Suprapubic skin (tissue), 3 donors: ENCODE data around the gene SLC7A9.

ENCODE experiments used
- POLR2A ChIP-seq, 2 donors: fragments of 450-650 bp; IDR thresholded peaks; one replicate each; pipeline ENCODE4 v1.6.1; 2017; ENCODE audit warnings: antibody characterized with exemption in 2 of 2, mild to moderate bottlenecking in 2 of 2, moderate library complexity in 2 of 2
- TF ChIP-seq, protein P1 (sequence below), 2 donors: fragments of 200-600 bp in 1 of 2; fragments of 450-650 bp in 1 of 2; sonication (generic) in 1 of 2; IDR thresholded peaks; one replicate each; pipeline ENCODE4 v1.5.1; 2016 to 2019; ENCODE audit warnings: antibody characterized with exemption in 2 of 2, mild to moderate bottlenecking in 1 of 2, moderate library complexity in 1 of 2

DNA sequence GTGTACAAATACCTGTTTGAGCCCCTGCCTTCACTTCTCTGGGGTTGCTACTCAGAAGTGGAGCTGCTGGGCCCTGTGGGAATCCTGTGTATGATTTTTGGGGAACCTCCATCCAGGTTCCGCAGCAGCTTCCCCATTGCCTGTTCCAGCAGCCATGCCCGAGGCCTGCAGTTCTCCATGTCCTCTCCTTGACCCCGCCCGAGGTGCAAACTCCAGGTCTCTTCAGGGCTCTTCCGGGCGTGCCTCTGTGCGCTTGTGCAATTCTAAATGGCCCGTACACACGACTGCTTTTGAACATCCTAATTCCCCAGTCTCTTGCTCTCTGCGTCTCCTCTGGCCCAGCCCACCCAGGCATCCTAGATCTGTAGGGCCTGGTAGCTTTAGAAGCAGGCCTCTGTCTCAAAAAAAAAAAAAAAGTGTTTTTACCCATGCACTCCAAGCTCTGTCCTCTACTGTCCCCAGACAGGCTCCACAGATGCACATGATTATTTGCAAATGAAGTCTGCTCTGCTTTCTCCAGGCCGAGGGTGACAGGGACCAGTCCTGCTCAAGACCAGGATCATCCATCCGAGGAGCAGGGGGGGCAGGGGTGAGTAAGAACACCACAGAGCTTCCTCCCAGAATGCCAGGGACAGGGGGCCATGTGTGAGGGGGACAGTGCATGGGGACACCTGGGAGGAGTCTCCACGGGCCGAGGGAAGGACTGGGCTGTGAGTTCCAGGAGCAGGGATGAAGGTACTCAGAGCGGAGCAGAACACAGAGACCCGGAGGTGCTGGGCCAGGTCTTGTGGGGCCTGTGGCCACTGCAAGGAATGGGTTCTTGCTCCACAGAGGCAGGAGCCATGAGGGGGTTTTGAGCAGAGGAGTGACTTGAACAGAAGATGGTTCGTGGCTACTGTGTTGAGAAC is 51.7 kb downstream of the SLC7A9 start:
- TF ChIP-seq, protein P1, sequence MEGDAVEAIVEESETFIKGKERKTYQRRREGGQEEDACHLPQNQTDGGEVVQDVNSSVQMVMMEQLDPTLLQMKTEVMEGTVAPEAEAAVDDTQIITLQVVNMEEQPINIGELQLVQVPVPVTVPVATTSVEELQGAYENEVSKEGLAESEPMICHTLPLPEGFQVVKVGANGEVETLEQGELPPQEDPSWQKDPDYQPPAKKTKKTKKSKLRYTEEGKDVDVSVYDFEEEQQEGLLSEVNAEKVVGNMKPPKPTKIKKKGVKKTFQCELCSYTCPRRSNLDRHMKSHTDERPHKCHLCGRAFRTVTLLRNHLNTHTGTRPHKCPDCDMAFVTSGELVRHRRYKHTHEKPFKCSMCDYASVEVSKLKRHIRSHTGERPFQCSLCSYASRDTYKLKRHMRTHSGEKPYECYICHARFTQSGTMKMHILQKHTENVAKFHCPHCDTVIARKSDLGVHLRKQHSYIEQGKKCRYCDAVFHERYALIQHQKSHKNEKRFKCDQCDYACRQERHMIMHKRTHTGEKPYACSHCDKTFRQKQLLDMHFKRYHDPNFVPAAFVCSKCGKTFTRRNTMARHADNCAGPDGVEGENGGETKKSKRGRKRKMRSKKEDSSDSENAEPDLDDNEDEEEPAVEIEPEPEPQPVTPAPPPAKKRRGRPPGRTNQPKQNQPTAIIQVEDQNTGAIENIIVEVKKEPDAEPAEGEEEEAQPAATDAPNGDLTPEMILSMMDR (IDR thresholded peaks at IDR 0.05), result no peak
- no peak for TF ChIP-seq POLR2A (IDR thresholded peaks at IDR 0.05)
